Activated CD8-positive, alpha-beta memory T cell treated with anti-CD3 and anti-CD28 coated beads, Interleukin-2, amount 50 U/mL, for 1 hour (primary cell): Measurements from ENCODE around the gene CD109.

Experiments
- DNase-seq: peaks from one replicate; pipeline ENCODE4 v3.0.0-alpha.2; 2020; ENCODE audit errors: extremely low read depth

Gene CD109

DNA sequence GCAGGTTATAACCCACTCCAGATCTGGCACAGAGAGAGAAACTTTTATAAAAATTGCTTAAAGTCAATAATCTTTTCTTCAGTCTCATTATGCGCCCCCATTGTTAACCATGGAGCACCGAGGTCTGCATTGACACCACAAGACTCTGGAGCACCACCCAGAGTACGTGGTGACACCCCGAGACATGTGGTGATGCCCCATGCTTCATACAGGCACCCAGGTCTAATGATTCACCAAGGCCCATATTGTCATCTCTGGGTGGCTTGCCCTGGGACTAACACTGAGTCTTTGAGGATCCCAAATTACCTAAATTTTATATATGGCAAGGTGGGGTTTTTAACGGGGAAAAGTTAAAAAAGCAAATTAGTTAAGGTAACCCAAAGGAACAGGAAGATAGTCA is 31.1 kb downstream of the CD109 start:
- DNase-seq = no peak

DNA sequence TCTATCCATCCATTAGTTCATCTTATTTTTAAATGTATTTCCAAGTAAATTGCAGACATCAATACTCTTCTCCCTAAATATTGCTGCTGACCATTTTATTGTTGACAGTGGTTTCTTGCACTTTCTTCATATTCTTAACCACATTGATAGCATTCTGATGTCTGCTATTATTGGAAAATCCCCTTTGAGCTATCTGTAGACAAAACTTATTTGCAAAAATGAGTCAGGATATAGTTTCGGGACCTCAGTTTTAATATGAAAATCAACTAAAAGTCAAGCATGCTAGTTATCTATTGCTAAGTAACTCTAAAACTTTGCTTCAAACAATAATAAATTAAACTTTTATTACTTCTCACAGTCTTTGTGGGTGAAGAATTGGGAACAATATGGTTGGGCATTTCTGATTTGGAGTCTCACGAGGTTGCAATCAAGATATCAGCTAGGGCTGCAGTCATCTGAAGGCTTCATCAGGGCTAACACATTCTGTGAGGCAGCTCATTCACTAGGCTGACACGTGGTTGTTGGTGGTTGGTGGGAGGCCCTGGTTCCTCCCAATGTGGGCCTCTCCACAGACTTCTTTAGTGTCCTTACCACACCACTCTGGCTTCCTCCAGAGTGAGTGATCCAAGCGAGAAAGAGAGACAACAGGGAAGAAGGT is 32.7 kb downstream of the CD109 start:
- DNase-seq = no peak

DNA sequence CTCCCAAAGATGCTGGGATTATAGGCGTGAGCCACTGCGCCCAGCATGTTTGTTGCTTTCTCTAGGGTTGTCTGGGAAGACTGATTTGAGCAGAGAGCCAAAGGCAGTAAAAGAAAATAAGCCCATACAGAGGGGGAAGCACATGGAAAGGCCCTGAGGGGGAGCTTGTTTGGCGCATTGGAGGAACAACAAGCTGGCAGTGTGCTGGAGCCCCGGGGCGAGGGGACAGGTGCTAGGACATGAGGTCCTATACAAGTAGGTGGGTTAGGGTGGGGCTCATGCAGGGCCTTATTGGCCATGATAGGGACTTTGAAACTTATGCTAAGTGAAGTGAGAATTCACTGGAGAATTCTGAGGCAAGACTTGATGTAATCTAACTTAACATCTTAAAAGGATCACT is 35.3 kb downstream of the CD109 start:
- no peak for DNase-seq

DNA sequence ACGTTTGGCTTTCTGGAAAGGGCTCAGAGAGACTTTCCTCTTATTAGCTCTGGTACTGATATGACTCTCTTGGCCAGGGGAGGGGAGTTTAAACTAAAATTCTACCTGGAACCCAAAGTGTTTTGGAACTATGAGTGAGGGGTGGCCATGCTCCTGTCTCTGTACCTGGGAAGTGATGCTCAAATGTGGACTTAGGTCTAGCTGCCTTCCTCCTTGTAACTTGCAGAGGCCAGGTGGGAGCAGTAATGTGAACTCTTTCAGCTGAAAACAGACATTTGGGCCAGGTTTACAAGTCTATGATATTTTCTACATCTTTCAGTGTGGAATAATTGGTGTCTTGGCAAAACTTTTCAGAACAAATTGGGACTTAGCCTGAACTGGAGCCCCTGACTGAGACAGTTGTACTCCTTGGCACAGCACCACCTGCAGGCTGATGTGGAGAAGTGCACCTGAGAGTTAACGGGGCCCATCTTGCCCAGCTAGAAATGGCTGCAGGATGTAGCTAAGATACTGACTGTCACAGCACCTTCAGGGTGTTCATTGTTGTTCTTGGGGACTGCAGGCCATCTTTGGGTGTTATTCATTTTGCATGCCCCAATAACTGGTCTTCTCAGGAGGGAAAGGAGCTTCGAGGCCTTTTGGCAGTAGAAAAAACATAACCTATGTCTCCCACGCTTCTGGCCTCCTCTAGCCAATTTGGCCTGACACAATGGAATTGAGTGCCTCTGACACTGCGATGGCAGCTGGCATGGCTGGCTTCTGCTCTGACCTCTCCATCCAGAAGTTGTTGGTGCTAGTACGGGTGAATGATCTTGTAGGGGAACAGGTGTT is 37.1 kb downstream of the CD109 start:
- DNase-seq = peak; percentile 4

DNA sequence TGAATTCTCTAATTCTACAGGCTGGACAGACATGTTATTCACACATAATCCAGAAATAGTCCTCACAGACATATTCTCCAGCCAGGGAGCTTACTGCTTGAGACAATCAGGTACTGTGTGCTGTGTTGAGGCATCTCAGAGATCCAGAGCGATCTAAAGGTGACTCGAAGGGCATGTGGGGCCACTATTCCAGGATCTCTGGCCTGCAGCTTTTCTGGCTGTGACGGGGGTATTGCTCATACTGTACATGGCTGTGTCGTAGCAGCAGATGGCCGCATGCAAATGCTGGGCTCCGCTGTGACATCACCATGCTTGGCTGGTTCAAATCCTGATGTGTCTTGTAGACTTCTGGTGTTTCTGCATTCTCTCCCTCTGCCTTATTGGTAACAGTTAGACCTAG is 37.8 kb downstream of the CD109 start:
- no peak for DNase-seq

DNA sequence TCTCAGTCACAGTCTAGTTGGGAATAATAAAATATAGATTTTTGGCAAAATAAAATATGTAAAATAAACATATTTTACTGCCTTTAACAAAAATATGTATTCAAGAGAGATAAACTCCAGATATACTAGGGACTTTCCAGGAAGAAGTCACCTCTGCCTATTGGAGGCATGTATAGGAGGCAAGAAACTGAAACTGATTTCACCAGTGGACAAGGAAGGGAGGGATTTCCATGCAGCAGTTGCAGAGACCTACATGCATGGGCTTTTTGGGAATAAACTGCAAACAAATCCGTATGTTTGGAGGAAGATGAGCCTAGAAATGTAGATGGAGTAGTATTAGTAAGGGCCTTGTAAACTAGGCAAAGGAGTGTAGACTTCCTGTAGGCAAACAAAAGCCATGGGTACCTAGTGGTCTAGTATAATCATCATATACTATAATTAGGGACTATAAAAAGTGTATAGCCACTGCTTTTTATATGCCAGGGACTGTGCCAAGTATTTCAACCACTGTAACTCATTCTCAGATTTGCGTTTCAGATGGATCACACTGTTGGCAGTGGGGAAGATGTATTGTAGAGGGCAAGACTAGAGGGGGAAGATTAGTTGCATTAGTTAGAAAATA is 38.9 kb downstream of the CD109 start:
- DNase-seq = no peak

DNA sequence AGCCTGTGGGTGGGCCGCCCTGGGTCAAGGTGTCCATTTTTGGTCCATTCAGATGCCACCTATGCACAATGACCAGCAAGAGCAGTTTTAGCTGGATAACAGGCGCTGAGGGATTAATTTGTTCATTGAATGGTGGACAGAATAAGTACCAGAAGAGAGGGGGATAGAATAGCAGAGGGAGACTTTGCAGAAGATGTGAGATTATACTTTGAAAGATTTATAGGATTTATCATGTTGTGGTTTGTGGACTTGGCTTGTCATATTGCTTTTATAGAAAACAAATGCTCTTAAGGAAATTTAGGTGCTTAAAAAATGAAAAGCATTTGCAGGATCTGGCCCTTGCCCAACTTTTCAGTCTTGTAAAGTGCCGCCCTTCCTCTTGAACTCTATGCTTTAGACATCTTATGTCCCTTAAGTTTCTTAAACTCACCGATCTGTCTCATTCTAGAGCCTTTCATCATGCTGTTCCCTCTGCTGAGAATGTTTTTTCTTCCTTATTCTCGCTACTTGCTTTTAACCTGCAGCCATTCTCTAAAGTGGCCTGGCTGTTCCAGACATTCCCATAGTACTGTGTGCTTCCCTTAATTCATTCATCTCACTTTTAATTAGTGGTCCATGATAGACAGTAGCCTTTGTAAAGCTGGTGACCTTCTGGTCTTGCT is 42.5 kb downstream of the CD109 start:
- no peak for DNase-seq

DNA sequence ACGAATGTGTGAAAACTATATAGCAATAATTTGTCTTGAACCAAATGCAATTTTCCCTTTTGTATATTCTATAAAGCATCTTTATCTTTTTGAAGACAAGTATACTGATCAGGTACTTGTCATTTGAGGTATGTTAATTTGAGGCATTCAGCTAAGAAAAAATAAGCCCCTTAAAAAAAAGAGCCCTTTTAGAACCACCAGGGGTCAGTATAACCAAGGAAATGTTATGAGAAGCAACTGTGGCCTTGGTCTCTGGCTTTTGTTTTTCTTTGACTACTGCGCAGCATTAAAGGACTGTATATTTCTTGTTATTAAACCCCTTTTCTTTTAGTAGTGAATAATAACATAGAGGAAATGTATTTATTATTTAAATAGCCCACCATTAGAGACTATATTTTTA is 43.1 kb downstream of the CD109 start:
- no peak for DNase-seq

DNA sequence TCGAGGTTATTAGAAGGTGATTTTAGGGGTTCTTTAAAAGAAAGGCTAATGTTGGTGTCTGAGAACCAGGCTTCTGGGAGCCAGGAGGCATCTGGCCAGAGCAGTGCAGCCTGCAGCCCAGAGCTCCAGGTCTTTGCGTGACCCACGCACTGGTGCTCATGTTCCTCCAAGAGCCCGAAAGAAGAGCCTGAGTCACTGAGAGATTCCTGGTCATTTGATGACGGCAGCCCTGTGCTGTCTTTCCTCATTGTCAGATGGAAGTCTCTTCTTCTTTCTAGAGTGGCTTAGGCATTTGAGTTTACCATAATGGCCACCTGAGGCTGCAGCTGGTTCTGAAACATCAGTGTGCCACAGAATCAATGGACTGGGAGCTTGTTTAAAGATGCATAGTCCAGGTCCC is 46.4 kb downstream of the CD109 start:
- no peak for DNase-seq

DNA sequence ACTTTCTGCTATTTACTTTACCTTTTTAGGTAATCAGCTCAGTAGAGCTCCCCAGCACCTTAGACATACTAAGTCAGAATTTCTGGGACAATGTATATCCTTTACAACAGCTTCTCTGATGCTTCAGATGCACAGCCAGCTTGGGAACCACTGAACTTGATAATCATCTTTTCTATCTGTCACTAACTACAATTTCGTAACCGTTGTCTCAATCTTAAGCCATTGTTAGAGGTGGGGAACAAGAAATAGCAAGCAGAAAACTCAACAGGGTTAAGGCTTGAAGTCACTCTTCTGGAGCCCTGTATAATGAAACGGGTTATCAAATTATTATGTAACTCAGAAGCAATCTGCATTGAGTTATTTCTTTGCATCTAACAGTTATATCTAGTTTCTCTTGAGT is 47.1 kb downstream of the CD109 start:
- DNase-seq = no peak

DNA sequence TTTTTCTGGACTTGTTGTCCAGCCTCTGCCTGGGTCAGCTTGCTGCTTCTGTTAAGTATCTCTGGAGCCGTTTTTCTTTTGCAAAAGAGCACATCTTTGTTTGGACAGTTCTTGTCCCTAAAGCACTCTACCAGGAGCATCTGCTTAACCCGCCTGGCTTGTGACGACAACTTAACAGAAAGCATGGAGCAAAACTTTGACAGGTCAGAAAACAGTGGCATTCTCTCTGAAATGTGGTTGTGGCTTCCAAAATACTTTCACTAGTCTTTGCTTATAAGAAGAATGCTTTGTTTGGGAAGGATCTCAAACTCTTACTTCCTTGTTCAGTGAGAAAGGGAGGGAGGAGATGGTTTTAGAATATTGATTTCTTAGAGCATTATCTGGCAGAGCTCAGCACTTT is 47.6 kb downstream of the CD109 start:
- no peak for DNase-seq

DNA sequence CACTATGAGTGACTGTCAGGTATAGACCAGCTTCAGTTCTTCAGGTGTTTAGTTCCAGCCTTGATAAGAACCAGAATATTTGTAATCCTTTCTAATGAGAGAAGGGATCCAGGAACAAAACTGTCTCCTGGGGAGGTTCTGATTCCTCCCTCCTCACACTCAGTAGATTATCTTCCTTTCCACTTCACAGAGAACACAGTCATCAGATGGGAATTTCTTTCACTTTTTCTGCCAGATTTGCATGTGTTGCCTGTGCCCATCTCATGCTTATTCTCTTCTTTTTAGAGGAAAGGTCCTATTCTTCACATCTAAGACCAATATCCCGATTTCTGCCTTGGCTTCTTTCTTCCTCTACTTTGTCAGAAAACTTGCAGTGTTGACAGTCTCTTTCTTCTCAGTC is 50.8 kb downstream of the CD109 start:
- DNase-seq = no peak

DNA sequence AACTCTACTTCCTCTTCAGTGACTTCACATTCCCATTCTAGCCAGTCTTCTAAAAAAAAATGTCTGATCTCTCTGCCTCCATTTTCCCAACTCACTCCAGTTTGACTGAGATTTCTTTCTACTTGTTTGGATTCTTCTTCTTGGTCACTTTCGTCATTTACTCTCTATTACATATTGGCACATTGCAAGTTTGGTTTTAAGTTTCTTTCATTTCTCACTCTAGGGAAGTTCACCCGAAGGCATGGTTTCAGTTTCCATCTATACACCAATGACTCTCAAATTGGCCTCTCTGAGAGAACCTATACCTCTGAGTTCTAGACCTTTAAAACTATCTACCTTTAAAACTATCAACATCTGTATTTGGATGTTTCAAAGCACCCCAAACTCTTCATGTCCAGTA is 51.3 kb downstream of the CD109 start:
- DNase-seq = no peak

DNA sequence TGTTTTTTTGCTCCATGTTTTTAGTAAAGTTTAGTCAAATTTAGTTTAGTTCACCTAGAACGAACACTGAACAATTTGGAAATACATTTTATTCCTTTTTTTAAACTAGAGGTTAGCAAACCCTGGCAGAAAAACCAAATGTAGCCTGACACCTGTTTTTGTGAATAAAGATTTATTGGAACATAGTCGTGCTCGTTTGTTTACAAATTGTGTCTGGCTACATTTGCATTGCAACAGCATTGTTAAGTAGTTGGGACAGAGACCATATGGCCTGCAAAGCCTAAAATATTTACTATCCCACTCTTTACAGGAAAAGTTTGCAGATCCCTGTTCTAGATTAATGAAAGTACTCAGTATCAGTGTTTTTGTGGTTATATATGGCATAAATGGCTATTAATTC is 56.9 kb downstream of the CD109 start:
- DNase-seq = no peak

DNA sequence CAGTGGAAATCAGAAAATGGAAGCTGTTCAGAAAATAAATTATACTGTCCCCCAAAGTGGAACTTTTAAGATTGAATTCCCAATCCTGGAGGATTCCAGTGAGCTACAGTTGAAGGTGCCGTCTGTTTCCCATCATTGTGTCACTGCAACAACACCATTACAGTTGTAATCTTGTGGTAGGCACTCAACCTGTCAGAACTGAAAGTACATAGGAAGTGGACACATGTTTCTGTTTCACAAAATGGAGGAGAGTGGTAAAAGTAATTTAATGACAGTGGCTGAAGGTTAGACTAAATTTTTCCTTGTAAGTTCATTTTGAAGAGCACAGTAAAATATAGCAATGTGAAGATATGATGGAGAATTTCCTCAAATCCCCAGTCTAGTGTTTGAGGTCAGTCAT is 70.0 kb downstream of the CD109 start:
- DNase-seq = no peak

DNA sequence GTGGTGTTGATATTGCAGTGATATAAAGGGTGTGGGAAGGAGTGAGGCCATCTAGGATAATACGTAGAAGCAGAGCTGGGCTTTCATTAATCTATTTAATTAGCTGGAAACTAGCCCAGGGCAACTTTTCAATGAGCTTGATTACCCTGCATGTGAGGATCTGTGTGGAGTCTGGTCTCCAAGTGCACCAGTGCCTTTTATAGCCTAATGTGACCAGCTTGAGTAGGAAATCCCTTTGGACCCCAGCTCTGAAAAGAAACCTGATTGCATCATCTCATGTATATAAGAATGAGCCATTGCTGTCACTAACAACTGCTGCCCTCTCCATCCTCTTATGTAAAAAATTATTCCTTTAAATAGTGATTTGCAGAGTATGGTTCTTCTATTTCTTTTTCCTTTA is 72.6 kb downstream of the CD109 start:
- DNase-seq = no peak

DNA sequence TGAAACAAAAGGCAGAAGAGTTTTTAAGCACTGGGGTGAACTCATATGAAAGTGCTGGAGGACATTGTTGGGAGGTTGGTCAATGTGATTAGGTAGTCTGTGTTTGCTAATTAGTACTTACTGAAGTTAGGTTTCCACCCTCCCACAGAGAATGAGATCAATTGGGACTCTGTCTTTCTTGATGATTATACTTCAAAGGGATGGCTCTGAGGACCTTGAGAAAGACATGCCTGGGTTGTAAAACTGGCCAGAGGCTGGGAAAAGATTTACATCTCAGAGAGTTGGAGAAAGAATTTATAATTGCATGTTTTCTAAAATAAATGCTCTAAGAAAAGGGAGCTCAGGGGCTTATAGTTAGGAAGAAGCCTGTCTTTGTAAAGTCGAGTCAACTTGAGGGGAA is 74.0 kb downstream of the CD109 start:
- DNase-seq = no peak

DNA sequence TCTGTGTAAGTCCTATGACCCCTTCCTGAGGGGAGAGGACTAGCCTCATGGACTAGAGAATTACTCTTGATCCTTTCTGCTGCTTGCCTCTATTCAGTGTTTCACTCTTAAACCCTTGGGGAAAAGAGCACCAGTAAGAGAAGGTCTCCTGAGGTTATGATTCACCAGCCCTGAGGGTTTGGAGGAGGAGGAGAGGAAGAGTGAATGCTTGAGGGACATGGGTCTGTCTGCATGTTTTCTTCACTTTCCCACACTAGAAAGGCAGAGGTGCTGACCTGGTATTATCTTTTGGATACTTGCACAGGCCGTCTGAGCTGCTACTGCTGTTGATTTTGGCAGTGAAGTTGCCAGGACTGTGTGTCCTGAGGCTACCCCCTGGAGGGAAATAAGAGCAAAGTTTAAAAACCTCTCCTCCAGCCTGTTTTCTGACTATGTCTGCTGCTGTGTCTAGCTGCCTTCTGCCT is 78.3 kb downstream of the CD109 start:
- DNase-seq = no peak

DNA sequence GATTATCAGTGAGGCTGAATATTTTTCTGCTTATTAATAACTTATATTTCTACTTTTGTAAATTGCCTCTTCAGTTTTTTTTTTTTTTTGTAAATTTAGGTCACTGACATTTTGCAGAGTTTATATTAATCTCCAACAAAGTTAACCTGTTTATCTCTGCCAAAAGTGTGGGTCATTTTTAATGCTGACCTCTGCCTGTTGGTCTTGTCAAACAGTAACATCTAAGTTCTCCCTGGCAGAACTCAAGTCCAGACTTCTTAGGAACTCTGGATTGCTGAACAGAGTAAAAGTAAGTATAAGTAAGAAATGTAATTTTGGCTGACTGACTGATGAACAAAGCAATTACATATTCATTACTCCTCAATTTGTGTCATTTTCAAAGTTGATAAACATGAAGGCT is 83.9 kb downstream of the CD109 start:
- no peak for DNase-seq

DNA sequence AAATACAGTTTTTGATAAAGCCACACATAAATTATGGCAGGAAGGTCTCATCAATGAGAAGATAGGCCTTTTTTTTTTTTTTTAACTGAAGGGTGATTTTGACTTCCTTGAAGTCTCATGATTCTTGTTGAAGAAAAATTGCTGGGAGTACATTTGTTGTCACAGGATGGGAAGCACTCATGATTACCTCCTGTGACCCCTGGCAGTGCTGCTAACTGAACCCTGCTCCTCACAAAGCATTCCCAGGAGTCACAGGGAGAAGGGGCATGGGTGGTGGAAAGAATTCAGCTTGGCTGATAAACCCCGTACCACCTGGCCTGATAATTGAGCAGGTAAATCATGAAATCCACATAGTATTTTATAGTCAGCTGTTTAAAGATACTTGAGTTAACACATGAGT is 86.9 kb downstream of the CD109 start:
- no peak for DNase-seq

DNA sequence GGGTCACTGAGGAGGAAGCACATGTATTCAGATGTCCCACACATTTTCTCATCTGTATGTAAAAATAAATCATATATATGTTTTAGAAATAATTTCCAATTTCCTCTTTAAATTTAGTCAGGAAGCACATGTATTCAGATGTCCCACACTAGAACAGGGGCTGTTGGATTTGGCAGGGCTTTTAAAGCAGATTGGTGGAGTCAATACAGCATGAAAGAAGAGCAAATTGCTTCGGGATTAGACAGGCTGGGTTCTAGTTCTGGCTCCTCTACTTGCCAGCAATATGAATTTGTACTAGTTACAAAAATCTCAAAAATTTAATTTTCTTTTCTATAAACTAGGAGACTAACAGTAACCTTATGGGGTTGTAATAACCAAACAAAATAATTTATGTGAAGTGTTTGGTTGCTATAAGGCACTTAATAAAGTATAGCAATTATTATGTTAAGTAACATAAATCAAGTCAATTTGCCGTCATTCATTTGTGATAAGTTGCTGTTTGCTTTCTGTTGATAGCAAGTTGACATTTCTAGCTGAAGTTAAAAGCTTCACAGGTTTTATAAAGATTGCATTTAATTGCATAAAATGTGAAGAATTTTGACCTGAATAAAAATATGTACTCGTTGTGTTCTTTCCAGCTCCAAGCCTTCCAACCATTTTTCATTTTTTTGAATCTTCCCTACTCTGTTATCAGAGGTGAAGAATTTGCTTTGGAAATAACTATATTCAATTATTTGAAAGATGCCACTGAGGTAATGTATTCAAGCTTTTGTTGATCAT is 88.9 kb downstream of the CD109 start:
- DNase-seq = no peak

DNA sequence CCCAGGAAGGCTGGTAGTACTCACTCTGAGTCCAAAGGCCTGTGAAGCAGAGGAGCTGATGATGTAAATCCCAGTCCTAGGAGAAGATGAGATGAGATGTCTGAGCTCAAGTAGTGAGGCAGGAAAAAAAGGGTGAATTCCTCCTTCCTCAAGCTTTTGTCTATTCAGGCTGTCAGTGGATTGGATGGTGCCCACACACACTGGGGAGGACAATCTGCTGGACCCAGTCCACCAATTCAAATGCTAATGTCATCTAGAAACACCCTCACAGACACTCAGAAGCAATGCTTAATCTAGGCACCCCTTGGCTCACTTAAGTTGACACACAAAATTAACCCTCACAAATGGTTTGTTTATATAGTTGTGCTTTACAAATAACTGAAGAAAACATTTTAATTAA is 94.6 kb downstream of the CD109 start:
- DNase-seq = no peak
